Hematopoietic multipotent progenitor cell treated with erythropoietin and hydrocortisone succinate and interleukin-3 and kit ligand, for 17 days (in vitro differentiated cells): ENCODE data around the gene SLC19A2.
"Not testable (repeated sequence)": the region's sequence is repeated elsewhere in the genome, so short reads cannot be mapped to it uniquely, and the experiment has no call there.

ENCODE experiments used
- DNase-seq: peaks from one replicate; pipeline ENCODE4 v3.0.0-alpha.2; 2015; ENCODE audit warnings: low spot score

SLC19A2 gene

GRCh38 chr1:169509354-169509753, 23.6 kb upstream of the SLC19A2 start:
- DNase-seq, result no peak

- DNase-seq, result no peak
These were observed 22.9 kb upstream of the SLC19A2 start for GRCh38 chr1:169508432-169509338.

- no peak for DNase-seq
These were observed 21.7 kb upstream of the SLC19A2 start for GRCh38 chr1:169507413-169507812.

- DNase-seq, result not testable (repeated sequence)
These were observed 17.9 kb upstream of the SLC19A2 start for GRCh38 chr1:169503601-169504000.

- DNase-seq, result no peak
These were observed 14.1 kb upstream of the SLC19A2 start for GRCh38 chr1:169499807-169500206.

GRCh38 chr1:169497317-169497716, 11.6 kb upstream of the SLC19A2 start:
- DNase-seq, result no peak

- DNase-seq, result no peak
These were observed 10.2 kb upstream of the SLC19A2 start for GRCh38 chr1:169495916-169496315.

GRCh38 chr1:169495046-169495775, 9.5 kb upstream of the SLC19A2 start:
- no peak for DNase-seq

GRCh38 chr1:169494343-169494742, 8.6 kb upstream of the SLC19A2 start:
- DNase-seq, result no peak

GRCh38 chr1:169493251-169493650, 7.5 kb upstream of the SLC19A2 start:
- no peak for DNase-seq

- DNase-seq, result no peak
These were observed 6.1 kb upstream of the SLC19A2 start for GRCh38 chr1:169491845-169492281.

- no peak for DNase-seq
These were observed 2.4 kb upstream of the SLC19A2 start for GRCh38 chr1:169488157-169488556.

GRCh38 chr1:169487561-169487960, 1.8 kb upstream of the SLC19A2 start:
- DNase-seq, result no peak

- DNase-seq, result no peak
These were observed 1.4 kb upstream of the SLC19A2 start for GRCh38 chr1:169487133-169487532.

- no peak for DNase-seq
These were observed 722 bp upstream of the SLC19A2 start for GRCh38 chr1:169486281-169487051.

GRCh38 chr1:169484683-169485430, 887 bp downstream of the SLC19A2 start:
- DNase-seq, result peak; percentile 25

- peak; percentile 14 for DNase-seq
These were observed 1.6 kb downstream of the SLC19A2 start for GRCh38 chr1:169484101-169484500.

- no peak for DNase-seq
These were observed 2.2 kb downstream of the SLC19A2 start for GRCh38 chr1:169483500-169483966.

GRCh38 chr1:169479363-169480066, 6.2 kb downstream of the SLC19A2 start:
- DNase-seq, result no peak

GRCh38 chr1:169478094-169478672, 7.6 kb downstream of the SLC19A2 start:
- no peak for DNase-seq
